ENCODE results near the gene ZNF385A.

ZNF385A gene

GRCh38 chr12:54390668-54391551 is 6.4 kb upstream of the ZNF385A start:
- no peak for DNase-seq

- no peak for DNase-seq
Measured at GRCh38 chr12:54390176-54390667, 5.7 kb upstream of the ZNF385A start.

GRCh38 chr12:54389607-54390175 is 5.2 kb upstream of the ZNF385A start:
- DNase-seq = no peak

GRCh38 chr12:54389134-54389508 is 4.6 kb upstream of the ZNF385A start:
- DNase-seq = no peak

DNA sequence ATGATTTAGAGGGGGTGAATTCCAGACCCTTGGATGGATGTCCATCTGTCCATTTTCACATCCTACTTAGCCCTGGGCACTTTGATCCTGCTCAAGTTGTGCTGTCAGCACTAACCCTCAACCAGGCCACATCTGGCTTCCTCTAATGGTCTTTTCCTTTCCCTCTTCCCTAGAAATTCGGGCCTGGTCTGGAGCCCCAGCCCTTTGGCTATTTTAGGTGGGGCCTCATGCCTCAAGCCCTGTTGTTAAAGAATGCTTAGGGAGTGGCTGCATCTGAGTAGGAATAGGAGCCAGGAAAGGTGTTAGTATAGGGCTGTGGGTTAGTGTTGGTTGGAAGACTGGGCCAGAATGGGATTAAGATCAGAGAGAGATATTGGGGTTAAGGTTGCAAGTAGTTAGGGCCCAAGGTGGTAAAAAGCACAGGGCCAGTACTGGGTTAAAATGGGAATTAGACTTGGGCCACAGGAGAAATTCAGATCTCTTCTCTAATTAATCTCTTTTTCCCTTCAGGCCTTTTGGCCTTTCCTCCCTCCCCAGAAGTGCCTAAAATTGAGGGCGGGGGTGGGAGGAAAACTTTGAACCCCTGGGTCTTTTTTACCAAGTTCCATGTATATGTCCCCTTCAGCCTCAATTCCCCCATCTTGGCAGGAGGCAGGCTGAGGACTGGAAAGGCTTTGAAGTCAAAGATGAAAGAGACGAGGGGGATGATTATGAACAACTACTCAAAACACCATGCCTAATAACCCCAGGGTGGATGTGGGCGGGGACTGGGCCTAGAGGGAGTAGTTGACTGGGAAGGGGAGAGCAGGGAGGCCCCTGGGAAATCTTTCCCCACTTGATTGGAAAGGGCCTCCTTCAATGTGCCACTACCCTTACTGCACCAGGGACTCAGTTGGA is 4.0 kb upstream of the ZNF385A start:
- DNase-seq = no peak

- no peak for DNase-seq
Measured at GRCh38 chr12:54387114-54387467, 2.6 kb upstream of the ZNF385A start.

DNA sequence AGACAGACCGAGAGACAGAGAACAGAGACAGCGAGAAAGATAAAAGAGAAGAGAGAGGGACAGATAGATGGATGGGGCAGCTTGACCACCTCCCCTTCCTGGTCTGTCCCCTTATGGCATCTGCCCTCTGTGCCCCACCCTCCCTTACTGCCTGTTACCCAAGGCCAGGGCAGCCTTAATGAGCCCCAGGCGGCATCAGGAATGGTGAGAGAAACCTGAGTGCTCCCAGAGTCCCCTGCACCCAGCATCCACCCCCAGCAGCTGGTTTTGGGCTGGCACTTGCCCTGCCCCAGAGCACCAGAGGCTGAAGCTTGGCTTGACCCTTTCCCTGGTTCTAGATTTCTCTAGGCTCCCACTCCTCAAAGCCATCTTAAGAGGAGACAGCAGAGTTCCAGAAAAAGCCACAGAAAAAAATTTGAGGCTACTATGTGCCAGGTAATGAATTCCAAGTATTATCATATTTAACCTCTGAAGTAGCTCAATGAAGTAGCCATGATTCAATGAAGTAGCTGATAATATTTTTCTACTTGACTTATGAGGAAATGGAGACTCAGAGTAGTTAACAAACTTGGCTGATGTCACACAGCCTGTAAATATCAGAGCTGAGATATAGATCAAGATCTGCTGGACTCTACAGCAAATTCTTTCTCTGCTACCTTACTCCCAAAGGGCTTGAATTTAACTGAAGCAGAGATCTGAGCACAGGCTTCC is 2.0 kb upstream of the ZNF385A start:
- no peak for DNase-seq

DNA sequence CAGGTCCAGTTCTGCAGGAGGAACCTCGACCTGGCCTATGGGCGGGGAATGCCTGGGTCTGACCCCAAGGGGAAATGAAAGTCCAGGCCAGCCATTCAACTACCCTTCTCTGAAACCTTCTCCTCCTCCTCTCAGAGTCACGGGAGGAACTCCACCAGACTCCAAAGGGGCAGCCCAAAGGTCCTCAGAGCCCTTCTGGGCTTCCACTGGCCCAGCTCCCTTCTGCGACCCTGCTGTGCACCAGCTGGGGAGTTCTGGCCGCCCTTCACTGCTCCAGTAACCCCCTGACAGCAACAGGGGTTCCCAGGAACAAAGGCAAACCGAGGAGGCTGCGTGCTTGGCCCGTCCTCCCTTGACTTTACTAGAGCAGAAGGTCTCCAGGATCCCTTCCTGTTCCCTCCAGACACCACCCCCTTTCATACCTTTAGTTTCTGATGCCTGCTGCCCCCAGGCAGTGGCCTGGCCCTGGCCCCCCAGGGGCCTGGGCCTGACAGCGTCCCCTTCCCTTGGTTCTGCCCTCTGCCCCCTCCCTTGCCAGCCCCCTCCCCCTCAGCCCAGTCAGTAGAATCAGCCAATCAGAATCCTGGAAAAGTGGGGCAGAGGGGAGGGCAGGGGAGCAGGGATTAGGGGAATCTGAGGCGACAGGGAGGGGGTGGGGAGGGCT is 850 bp upstream of the ZNF385A start:
- DNase-seq = no peak

GRCh38 chr12:54383041-54383609 is 1.4 kb downstream of the ZNF385A start:
- no peak for DNase-seq

- DNase-seq = no peak
Measured at GRCh38 chr12:54381136-54381535, 3.4 kb downstream of the ZNF385A start.

DNA sequence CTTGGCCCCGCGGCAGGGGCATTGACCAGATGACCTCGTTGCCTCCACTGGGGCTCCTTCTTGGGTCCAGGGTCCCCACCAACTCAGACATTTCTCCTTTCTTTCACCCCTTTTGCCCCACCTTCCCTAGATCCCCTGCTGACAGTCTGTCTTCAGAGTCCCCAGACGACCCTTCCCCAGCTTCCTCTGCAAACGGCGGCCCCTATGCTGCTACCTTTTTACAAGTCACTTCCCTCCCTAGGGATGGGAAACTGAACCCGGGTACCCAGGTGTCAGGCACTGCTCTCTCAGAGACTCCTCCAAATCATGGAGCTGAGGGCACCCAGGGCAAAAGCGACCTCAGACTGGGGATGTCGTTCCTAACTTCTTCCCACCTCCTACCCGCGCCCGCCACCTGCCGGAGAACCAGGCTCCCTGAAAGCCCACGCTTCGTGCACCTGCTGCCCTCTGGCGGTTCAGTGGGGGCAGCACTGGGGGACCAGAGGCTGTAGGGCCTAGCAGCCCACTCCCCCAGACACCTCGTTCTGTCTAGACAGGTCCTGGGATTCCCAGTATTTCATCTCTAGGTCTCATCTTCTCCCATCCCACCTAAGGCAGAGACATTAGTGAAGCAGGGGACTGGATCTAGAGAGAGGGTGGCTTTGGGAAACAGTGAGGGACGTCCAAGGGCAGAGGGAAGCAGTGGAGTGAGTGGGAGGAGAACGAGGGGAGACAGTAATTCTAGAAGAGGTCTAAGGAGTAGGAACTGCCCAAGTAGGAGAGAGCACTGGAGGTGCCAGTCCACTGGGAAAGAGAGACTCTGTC is 4.9 kb downstream of the ZNF385A start:
- DNase-seq = peak; percentile 29

DNA sequence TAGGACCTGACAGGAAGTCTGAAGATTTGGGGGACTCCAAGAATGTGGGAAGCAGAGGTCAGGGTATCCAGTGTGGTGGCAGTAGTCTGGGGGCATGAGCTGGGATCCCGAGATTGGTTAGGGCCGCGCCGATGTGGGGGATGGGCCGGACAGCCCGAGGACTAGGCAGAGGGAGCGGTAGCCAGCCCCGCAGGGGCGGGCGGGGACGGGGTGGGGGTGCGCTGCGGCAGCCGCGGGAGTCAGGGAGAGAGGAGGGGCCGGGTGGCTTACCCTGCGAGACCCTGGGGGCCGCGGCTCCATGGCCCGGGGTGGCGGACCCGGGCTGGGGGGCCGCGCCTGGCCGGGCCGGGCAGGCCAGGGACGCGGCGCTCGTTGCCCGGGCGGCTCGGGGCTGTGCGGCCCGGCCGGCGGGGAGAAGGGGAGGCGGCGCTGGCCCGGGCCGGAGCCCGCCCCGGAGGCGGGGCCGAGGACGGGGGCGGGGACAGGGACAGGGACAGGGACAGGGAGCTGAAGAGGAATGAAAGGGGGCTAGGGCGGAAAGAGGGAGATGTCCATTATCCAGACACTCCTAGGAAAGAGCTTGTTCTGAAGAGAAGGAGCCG is 5.6 kb downstream of the ZNF385A start:
- DNase-seq = no peak

GRCh38 chr12:54377797-54378515 is 6.6 kb downstream of the ZNF385A start:
- no peak for DNase-seq

GRCh38 chr12:54377007-54377406 is 7.5 kb downstream of the ZNF385A start:
- no peak for DNase-seq

DNA sequence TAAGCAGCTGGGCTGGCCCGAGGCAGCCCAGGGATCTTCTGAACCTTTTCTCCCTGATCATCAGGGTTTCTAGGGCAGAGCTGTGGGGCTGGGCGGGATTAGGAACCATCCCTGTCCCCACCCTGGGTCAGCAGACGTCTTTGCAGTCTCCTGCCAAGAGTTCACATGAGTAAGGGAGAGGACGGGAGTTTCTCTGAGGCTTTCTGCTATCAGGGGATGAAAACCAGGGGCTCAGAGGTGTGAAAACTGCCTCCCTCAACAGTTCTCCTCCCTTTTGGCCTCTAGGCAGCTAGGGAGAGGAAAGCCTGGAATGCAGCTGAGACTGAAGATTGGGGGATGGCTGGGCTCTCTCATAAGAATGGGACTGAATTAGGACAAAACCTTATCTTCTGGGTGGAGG is 7.9 kb downstream of the ZNF385A start:
- no peak for DNase-seq

- DNase-seq = no peak
Measured at GRCh38 chr12:54375259-54375579, 9.3 kb downstream of the ZNF385A start.

GRCh38 chr12:54374562-54375258 is 9.8 kb downstream of the ZNF385A start:
- peak; percentile 25 for DNase-seq

DNA sequence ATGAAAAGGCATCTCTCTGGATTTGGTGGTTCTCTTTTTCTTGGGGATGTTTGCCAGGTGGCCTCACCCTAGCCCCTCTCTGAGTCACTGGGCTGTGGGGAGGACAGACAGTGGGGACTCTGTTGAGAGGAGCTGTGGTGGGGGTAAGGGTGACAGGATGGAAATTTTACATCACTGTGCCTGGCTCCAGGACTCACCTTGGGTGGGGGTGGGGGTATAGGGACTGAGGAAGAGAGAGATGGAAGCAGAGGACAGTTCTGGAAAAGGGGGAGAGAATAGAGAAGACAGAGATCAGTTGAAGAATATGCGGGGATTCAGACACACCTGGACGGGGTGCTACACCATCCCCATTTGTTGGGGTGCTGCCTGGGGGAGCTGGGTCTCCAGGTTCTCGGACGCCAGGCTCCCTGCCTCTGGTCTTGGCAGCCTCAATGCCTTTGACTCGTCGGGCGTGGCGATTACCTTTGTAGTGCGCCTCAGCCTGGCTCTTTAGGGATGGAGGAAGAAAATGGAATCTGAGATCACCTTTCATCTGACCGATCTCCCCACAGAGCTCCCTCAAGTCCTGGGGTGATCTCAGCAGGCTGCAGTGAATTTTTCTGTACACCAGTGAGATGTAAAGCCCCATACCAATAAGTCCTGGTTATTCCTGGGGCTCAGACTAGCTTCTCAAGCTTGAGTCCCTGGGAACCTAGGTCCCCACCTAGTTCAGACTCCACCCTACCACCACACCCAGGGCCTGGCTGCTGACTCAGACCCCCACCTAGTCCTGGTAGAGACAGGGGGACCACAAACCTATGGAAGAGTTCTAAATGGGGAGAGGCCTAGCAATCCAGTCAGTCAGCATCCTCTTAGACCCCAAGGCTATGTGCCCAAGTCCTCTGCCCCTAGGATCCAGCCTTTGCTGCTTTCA is 10.6 kb downstream of the ZNF385A start:
- no peak for DNase-seq
